ENCODE data around the gene SPEG.

Gene SPEG

DNA sequence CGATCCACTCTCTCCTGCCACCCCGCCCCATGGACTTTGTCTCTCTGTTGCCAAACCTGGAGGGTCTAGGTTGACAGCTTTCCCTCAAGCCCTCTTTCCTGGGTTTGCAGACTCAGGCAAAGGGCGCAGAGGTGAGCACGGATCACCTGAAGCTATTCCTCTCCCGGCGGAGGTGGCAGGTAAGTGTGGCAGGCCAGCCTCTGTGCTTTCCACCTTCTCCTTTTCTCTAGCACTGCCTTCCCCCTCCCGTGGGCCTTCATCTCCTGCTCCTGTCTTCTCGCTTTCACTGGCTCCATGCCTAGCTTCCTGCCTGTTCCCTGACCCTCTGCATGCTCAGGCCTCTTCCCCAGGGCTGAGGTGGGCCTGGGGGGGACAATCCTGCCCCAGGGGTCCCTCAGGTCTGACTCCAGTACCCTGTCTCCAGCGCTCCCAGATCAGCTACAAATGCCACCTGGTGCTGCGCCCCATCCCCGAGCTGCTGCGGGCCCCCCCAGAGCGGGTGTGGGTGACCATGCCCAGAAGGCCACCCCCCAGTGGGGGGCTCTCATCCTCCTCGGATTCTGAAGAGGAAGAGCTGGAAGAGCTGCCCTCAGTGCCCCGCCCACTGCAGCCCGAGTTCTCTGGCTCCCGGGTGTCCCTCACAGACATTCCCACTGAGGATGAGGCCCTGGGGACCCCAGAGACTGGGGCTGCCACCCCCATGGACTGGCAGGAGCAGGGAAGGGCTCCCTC lies 48.2 kb downstream of the SPEG start:
- H3K27me3 ChIP-seq: no peaks in the 10 kb centered on the region
- H3K4me3 ChIP-seq (ENCODE audit: low read depth, low read length): no peak overlapping the region
- DNase-seq: no peak
- H3K9me3 ChIP-seq: no peaks in the 10 kb centered on the region
- H3K4me1 ChIP-seq: no peaks in the 10 kb centered on the region
- peaks cover 12% of the 10 kb centered on the region for H3K36me3 ChIP-seq
- TF ChIP-seq, protein P1, sequence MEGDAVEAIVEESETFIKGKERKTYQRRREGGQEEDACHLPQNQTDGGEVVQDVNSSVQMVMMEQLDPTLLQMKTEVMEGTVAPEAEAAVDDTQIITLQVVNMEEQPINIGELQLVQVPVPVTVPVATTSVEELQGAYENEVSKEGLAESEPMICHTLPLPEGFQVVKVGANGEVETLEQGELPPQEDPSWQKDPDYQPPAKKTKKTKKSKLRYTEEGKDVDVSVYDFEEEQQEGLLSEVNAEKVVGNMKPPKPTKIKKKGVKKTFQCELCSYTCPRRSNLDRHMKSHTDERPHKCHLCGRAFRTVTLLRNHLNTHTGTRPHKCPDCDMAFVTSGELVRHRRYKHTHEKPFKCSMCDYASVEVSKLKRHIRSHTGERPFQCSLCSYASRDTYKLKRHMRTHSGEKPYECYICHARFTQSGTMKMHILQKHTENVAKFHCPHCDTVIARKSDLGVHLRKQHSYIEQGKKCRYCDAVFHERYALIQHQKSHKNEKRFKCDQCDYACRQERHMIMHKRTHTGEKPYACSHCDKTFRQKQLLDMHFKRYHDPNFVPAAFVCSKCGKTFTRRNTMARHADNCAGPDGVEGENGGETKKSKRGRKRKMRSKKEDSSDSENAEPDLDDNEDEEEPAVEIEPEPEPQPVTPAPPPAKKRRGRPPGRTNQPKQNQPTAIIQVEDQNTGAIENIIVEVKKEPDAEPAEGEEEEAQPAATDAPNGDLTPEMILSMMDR (IDR thresholded peaks at IDR 0.05; ENCODE audit: low read depth, low read length): no peak

DNA sequence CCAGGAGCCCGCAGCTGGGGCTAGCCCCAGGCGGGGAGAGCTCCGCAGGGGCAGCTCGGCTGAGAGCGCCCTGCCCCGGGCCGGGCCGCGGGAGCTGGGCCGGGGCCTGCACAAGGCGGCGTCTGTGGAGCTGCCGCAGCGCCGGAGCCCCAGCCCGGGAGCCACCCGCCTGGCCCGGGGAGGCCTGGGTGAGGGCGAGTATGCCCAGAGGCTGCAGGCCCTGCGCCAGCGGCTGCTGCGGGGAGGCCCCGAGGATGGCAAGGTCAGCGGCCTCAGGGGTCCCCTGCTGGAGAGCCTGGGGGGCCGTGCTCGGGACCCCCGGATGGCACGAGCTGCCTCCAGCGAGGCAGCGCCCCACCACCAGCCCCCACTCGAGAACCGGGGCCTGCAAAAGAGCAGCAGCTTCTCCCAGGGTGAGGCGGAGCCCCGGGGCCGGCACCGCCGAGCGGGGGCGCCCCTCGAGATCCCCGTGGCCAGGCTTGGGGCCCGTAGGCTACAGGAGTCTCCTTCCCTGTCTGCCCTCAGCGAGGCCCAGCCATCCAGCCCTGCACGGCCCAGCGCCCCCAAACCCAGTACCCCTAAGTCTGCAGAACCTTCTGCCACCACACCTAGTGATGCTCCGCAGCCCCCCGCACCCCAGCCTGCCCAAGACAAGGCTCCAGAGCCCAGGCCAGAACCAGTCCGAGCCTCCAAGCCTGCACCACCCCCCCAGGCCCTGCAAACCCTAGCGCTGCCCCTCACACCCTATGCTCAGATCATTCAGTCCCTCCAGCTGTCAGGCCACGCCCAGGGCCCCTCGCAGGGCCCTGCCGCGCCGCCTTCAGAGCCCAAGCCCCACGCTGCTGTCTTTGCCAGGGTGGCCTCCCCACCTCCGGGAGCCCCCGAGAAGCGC lies 49.1 kb downstream of the SPEG start:
- DNase-seq: no peak
- TF ChIP-seq, protein P1 (IDR thresholded peaks at IDR 0.05; ENCODE audit: low read depth, low read length): no peak

DNA sequence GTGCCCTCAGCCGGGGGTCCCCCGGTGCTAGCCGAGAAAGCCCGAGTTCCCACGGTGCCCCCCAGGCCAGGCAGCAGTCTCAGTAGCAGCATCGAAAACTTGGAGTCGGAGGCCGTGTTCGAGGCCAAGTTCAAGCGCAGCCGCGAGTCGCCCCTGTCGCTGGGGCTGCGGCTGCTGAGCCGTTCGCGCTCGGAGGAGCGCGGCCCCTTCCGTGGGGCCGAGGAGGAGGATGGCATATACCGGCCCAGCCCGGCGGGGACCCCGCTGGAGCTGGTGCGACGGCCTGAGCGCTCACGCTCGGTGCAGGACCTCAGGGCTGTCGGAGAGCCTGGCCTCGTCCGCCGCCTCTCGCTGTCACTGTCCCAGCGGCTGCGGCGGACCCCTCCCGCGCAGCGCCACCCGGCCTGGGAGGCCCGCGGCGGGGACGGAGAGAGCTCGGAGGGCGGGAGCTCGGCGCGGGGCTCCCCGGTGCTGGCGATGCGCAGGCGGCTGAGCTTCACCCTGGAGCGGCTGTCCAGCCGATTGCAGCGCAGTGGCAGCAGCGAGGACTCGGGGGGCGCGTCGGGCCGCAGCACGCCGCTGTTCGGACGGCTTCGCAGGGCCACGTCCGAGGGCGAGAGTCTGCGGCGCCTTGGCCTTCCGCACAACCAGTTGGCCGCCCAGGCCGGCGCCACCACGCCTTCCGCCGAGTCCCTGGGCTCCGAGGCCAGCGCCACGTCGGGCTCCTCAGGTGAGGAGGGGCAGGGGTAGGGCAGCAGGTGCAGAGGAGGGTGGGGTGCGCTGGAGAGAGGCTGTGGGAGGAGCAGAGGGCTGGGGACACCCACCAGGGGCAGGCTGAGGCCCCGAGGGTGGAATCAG lies 49.9 kb downstream of the SPEG start:
- H3K36me3 ChIP-seq: peaks cover 6% of the 10 kb centered on the region
- DNase-seq: no peak
- H3K9me3 ChIP-seq: no peaks in the 10 kb centered on the region
- no peak overlapping the region for H3K4me3 ChIP-seq (ENCODE audit: low read depth, low read length)
- H3K27me3 ChIP-seq: no peaks in the 10 kb centered on the region
- TF ChIP-seq, protein P1 (IDR thresholded peaks at IDR 0.05; ENCODE audit: low read depth, low read length): no peak
- no peaks in the 10 kb centered on the region for H3K4me1 ChIP-seq

More for the DNA sequence above, 49.1 kb downstream of the SPEG start:
- no peaks in the 10 kb centered on the region for H3K27me3 ChIP-seq
- H3K9me3 ChIP-seq: no peaks in the 10 kb centered on the region
- peaks cover 8% of the 10 kb centered on the region for H3K36me3 ChIP-seq
- no peaks in the 10 kb centered on the region for H3K4me1 ChIP-seq
- H3K4me3 ChIP-seq (ENCODE audit: low read depth, low read length): no peak overlapping the region

DNA sequence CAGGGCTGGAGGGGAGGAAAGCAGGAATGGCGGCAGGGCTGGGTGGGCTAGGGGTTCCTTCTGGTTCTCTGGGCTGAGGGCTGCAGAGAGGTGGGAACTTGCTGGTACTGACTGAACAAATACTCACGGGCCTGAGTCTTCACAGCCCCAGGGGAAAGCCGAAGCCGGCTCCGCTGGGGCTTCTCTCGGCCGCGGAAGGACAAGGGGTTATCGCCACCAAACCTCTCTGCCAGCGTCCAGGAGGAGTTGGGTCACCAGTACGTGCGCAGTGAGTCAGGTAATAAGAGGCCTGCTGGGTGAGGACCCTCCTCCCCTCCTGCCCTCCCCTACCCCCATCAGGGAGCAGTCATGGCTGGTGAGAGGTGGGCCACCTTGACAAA lies 50.5 kb downstream of the SPEG start:
- Histone ChIP-seq H3K9me3 (no peaks in the 10 kb centered on the region), H3K27me3 (no peaks in the 10 kb centered on the region), H3K4me1 (no peaks in the 10 kb centered on the region), H3K4me3 (ENCODE audit: low read depth, low read length) (no peak overlapping the region), H3K36me3 (peaks cover 3% of the 10 kb centered on the region)
- no peak for DNase-seq
- TF ChIP-seq, protein P1 (IDR thresholded peaks at IDR 0.05; ENCODE audit: low read depth, low read length): no peak

DNA sequence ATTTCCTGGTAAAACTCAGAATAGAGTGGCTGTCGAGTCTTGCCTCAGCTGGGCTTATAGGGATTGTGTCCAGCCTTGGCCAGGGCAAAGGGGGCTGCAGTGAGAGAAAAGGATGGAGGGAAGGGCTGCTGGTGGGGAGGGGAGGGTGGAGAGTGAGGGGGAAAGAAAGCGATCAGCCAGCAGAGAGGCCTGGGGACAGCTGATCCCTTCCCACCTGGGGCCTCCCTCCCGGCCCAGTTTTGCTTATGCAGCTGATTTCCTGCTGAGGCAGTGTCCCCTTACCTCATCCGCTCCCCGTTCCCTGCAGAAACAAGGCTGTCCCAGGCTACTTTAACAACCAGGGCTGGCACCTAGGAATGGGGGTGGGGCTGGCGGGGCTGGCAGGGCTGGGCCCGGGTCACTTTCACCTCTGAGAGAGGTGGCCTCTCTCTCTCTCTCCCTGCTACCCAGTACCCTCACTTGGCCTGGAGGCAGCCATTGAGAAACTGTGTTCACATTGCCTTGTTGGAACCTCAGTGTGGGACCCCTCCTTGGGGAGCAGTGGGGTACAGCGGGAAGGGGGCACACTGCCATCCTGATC lies 51.8 kb downstream of the SPEG start:
- no peaks in the 10 kb centered on the region for H3K9me3 ChIP-seq
- H3K27me3 ChIP-seq: no peaks in the 10 kb centered on the region
- TF ChIP-seq, protein P1 (IDR thresholded peaks at IDR 0.05; ENCODE audit: low read depth, low read length): no peak
- H3K4me1 ChIP-seq: no peaks in the 10 kb centered on the region
- DNase-seq: no peak
- H3K36me3 ChIP-seq: peaks cover 3% of the 10 kb centered on the region
- H3K4me3 ChIP-seq (ENCODE audit: low read depth, low read length): no peak overlapping the region

Measured in BE2C (cell line).